CD4-positive, alpha-beta T cell treated with Interleukin-15 for 4 hours (primary cell): Measurements from ENCODE around the gene OR8G1.
"Not testable (repeated sequence)": the region's sequence is repeated elsewhere in the genome, so short reads cannot be mapped to it uniquely, and the experiment has no call there.

Experiments used
- DNase-seq: peaks from one replicate; pipeline ENCODE4 v3.0.0-alpha.2; 2020; ENCODE audit warnings: low spot score

OR8G1 gene, protein sequence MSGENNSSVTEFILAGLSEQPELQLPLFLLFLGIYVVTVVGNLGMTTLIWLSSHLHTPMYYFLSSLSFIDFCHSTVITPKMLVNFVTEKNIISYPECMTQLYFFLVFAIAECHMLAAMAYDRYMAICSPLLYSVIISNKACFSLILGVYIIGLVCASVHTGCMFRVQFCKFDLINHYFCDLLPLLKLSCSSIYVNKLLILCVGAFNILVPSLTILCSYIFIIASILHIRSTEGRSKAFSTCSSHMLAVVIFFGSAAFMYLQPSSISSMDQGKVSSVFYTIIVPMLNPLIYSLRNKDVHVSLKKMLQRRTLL

DNA sequence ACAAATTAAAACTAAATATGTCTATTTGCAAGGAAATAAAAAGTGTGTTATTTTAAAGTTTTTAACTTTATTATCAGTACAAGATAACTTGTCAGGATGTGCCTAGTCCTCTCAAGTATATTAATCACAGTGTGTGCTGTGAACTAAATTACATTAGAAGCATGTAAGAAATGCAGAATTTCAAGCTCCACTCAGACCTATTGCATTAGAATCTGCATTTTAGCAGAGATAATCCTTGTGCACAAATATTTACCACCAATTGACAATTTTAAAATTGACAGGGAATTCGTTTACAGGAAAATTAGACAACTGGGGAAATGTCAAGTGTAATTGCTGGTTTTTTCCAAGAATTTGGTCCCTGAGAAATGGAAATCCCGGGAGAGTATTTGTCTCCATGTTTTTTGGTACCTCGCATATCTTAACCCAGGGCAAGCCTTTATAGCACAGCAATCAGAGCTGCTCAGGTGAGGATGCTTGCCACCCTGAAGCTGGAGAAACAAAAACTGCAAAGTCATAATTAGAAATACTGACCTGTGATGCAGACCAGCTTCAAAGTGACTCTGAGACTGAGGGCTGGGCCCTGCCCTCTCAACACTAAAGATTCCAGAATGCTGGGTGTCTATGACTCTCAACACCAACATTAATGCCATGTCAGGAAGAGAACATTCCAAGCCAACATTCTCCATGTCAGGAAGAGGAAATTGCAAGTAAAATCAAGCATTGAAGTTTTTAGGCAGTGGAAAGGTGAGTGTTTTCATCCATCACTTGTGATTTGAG, at the start of gene OR8G1:
Gene OR8G1, plus strand, starts transcription at position 475 of the 777 bp plus-strand sequence. CDS start 8,581 bp downstream, outside the sequence.
- DNase-seq = no peak

DNA sequence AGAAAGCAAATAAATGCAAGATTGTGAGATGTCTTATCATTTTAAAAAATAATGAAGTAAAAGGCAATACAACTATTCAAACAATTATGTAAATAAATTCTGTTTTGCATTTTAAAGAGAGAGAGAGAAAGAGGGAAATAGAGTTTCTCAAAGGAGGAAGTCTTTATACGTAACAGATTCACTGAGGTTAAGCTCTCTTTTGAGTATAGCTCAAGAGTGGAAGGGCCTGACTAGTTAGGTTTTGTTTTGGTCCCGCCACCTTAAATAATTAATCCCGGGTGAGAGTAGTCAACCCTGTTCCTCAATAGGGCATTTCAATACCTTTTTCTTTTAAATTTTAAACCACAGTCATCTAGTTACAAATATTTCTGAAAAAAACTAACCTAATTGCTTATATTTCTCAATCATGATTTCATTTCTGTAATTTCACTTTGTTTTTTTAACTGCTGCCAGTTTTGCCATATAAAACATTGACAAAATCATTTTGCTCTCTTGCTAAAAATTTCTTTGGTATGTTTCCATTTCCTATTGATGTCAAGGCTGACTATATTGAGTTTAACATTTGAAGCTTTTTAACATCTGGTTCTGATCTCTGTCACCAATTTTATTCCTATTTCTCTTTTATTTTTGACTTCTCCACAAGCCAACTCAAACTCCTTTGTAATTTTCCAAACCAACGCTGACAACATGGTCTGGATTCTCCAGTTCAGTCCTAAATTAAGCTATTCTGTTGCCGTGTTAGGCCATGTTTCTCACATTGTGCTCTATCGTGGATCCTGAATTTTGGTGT, 47.5 kb upstream of the OR8G1 start:
- no peak for DNase-seq

DNA sequence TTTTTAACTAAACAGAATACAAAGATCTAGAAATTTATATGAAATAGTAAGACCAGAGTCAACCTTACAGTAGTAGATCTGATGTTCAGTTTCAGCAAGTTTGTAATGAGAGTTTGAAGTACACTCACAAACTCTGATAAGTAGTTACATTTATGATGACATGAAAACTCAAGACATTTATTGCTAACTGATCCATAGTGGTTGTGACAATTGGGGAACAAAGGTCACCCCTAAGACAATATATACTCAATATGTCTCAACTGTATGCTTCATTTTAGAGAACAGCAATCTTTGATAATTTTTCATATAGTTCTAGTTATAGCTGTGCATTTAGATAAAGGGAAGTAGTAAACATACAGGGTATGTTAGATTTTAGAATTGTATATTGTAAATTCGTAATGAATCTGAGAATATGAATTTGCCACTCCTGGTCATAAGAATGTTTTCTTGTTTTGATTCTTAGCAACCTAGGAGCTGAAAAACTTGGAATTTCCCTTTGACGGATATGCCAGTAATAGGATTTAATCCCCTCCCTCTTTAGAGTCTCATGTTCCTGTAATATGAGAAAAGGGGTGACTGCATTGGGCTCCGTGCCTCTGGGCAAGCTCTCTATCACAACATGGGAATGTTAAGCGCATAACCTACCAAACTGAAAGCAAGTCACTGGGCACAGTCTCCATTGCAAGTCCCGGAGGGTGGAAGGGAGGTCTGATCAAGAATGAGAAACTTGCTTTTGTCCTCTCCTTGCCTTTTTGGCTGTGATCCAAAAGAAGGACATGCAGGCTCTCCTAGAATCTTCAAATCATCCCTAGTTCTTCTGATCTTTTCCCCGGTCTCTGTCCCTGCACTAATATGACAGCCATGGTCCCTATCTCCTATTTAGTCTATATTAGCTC, 46.4 kb upstream of the OR8G1 start:
- no peak for DNase-seq

DNA sequence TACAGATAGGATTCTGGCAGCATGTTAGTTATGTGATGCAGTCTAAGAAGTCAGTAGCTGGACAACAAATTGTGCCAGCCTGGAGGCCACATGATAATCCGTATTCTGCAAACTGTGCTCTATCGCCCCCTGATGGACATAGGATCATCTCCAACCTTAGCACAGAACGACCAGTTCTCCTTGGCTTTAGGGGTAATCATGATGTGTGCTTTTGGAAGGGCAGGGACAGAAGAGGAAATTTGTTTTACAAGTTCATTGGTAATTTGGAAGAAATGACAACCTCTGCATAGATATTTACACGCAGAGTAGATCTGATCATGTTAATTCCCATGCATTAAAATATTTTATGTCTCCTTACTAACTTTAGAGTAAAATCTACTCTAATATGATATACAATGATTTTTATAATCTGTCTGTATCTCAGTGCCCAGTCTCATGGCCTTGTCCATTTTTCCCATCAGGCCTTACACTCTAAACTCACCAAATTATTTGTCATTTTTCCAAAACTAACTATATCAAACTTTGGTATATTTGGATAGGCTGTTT, 45.6 kb upstream of the OR8G1 start:
- peak; percentile 37 for DNase-seq

DNA sequence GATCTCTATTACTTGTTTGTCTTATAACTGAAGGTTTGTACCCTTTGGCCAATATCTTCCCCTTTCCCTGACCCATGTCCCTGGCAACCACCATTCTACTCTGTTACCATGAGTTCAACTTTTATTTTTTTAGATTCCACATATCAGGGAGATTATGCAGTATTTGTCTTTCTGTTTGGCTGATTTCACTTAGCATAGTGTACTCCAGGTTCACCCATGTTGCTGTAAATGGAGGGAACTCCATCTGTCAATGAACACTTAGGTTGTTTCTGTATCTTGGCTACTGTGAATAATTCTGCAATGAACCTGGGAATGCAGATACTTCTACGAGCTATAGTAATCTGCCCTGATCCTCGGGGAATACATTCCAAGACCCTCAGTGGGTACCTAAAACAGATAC, 42.9 kb upstream of the OR8G1 start:
- DNase-seq = no peak

DNA sequence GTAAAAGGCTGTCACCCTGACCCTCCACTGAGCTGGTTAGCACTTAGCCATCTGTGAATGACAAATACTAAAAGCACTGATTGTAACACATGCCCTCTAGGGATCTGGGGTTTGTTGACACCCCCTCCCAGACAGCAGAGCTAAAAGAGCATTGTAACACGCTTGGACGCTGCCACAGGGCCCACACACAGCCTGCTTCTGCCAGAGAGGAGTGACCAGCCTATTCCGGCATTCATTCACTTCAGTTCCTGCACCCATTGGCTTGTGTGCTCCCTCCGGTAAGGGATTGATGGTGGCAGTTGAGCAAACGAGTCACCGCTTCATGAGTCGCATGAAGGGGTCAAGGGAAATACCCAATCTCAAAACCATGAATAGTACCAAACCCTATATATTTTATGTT, 42.0 kb upstream of the OR8G1 start:
- DNase-seq = no peak

DNA sequence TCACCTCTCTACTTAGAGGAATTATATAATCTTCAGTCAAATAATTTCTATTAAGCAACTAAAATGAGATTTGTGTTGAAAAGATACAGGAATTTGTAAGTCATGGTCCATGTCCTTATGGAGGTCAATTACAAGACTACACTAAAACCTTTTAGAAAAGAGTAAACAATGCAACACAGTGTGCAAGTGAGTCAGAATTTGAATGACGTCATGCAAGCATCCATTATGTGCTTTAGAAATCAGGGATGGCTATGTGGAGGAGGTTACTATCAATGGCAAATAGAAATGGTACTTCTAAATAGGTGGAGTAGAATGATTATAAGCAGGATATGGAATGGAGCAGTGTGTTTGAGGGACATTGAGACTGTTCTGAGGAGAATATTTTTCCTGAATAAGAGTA, 41.2 kb upstream of the OR8G1 start:
- DNase-seq = no peak

DNA sequence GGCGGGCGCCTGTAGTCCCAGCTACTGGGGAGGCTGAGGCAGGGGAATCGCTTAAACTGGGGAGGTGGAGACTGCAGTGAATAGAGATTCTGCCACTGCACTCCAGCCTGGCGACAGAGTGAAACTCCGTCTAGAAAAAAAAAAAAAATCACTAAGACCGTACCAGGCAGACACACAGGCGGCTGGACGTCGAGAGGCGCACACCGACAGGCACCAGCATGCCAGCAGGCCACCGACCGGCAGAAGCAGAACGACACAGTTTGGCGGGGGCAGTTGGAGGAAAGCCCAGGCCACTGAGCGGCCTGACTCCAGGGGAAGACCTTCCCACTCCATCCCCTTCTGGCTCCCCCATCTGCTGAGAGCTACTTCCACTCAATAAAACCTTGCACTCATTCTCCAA, 40.2 kb upstream of the OR8G1 start:
- DNase-seq = no peak

DNA sequence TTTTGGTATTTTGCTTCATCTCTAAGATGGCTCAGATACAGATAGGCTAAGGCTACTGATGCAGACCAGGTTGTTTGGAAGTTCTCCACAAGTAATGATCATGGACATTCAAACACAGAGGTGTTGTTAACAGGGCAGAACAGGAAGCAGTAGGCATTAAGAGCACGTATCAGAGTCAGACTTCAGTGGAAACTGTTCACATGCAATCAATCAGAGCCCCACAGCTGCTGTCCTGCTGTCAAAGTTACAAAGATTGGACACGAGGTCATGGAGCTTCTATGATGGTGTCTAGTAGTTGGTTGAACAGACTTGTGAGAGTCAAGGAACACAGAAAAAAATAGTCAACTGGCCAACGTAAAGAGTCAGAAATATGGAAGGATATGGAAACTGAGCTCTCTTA, 37.9 kb upstream of the OR8G1 start:
- DNase-seq = no peak

DNA sequence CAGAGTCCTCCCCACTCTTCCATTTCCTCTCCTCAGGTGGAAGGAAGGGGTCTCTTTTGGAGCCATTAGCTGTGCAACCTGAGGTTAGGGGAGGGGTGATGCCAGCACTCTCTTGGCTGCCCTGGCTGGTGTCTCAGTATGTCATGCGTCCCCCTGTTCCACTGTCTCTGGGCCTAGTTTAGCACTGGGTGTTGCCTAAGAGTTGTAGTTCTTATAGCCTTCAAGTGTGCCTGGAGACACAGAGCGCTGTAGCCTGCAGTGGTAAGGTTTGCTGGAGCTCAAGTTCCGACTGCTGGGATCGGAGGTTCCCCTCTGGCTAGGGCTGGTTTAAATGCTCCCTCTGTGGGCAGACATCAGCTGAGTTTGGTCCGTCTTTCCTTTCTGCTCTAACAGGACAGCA, 36.9 kb upstream of the OR8G1 start:
- no peak for DNase-seq

DNA sequence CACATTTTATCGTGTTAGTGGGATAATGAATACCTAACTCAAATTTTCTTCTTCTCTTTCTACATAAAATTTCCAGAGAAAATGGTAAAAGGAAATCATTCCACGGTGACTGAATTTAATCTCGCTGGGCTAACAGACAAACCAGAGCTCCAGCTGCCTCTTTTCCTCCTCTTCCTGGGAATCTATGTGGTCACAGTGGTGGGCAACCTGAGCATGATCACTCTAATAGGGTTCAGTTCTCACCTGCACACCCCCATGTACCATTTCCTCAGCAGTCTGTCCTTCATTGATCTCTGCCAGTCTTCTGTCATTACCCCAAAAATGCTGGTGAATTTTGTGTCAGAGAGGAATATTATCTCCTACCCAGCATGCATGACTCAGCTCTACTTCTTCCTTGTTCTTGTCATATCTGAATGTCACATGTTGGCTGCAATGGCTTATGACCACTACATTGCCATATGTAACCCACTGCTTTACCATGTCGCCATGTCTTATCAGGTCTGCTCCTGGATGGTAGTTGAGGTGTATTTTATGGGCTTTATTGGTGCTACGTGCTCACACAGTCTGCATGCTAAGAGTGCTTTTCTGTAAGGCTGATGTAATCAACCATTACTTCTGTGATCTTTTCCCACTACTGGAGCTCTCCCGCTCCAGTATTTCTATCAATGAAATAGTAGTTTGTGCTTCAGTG, 33.6 kb upstream of the OR8G1 start:
- no peak for DNase-seq

DNA sequence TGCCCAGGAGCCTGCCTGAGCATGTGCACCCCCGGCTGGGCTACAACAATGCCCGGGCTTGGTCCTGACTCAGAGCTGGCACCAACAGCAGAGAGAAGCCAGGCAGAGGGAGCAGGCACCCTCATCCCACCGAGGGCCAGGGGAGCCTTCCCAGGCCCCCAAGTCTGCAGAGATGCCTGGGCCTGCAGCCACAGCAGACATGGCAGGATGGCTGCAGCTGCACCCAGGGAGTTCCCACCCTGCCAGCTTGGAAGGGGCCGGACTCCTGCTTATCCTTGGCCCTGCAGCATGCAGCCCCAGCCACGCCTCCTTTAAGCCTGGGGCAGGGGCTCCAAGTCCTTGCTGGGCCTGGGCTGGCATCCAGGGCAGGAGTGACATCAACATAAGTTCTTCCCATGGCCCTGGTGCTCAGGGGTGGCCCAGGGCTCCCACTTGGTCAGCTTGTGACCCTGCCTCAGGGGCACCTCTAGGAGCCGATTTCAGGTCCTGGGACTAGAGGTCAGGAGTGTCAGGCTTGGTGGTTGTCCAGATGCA, 31.0 kb upstream of the OR8G1 start:
- no peak for DNase-seq

DNA sequence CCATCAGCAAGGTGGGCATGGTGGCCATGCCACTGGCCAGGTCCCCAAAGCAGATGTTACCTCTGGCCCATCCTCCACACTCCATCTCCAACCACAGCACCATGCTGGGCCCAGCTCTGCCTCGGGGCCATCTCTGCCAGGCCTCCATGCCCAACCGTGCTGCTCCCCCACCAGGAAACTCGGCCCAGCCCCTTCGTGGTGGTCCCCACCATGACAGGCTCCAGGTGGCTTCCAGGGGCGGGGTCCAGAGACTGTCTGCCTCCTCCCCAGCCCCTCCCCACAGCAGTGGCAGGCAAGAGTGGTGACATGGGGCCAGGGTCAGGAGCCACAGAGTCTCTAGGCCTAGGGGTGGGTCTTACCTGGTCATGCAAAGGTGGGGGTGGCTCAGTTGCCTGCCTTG, 30.5 kb upstream of the OR8G1 start:
- DNase-seq = no peak

DNA sequence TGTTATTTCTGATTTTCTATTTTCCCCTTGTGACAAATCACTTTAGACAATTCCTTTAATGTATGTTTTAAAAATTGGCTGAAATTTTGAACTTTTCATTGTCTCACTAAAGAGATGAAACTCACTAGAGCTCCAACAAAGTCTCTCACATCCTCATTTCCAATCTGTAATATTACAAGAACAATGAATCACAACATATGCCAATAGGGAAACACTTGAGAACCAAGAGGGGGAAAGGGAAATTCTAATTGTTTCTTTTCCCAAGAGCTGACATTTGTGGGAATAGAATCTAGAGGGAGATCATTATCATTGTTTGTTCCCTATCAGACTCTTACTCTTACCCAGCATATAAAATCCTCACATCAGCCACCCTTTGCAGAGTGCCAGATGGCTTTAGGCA, 29.6 kb upstream of the OR8G1 start:
- no peak for DNase-seq

DNA sequence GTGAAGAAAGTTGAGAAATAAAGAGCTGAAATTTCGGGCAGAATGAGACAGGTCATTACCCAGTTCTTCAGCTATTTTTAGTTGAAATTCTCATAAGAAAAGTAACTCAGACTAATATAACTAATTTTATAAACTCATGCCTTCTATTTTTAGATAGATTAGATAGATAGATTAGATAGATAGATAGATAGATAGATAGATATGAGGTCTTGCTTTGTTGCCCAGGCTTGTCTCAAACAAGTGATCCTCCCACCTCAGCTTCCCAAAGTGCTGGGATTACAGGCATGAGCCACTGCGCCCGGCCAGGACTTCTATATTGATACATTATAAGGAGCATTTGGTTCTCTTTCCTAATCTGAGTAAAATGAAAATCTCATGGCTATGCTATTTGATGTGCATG, 26.9 kb upstream of the OR8G1 start:
- no peak for DNase-seq

DNA sequence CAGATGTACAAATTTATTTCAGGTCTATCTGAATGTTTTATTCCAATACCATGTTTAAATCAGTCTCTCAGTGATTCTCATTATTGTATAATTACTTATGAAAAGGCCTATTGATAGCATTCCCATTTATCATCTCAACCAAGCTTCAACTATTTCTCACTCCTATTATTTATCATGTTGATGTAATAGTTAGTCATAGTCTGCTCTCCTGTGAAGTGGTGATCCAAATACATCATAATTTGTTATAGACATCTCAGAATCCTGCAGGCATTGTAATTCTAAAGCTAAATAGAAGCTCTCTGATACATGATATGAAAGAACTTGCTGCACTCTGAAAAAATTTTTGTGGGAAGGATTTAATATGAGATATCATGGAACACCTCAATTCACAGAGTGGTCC, 21.8 kb upstream of the OR8G1 start:
- no peak for DNase-seq

DNA sequence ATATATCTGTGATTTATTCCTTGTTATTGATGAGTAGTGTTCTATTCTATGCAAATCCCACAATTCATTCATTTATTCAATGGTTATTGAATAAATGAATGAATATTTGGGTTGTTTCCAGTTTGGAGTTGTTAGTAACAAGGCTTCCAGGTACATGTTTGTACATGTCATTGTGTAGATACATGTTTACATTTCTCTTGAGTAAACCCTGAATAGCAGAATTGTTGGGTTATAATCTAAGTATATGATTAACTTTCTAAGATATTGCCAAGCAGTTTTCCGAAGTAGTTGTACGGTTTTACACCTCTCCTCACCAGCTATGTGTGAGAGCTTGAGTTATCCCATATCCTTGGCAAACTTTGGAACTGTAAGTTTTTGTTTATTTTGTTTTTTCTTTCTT, 18.5 kb upstream of the OR8G1 start:
- no peak for DNase-seq

DNA sequence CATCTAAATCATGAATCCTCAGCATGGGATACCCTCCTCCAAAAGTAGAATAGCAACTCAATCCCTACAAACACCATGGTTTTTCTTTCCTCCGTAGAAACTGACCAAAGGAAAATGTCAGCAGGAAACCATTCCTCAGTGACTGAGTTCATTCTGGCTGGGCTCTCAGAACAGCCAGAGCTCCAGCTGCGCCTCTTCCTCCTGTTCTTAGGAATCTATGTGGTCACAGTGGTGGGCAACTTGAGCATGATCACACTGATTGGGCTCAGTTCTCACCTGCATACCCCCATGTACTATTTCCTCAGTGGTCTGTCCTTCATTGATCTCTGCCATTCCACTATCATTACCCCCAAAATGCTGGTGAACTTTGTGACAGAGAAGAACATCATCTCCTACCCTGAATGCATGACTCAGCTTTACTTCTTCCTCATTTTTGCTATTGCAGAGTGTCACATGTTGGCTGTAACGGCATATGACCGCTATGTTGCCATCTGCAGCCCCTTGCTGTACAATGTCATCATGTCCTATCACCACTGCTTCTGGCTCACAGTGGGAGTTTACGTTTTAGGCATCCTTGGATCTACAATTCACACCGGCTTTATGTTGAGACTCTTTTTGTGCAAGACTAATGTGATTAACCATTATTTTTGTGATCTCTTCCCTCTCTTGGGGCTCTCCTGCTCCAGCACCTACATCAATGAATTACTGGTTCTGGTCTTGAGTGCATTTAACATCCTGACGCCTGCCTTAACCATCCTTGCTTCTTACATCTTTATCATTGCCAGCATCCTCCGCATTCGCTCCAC, 16.1 kb upstream of the OR8G1 start:
- not testable (repeated sequence) for DNase-seq

DNA sequence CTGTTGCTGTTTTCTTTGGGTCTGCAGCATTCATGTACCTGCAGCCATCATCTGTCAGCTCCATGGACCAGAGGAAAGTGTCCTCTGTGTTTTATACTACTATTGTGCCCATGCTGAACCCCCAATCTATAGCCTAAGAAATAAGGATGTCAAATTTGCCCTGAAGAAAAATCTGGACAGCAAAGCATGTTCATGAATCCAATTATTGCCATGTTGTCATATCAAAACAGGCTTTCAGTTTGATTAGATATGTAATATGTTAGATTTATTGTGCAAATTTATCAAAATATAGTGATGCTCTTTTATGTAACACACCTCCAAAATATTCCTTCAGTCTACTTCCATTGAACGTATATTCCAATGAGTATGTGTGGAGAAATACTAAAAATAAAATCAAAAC, 15.4 kb upstream of the OR8G1 start:
- DNase-seq = no peak

DNA sequence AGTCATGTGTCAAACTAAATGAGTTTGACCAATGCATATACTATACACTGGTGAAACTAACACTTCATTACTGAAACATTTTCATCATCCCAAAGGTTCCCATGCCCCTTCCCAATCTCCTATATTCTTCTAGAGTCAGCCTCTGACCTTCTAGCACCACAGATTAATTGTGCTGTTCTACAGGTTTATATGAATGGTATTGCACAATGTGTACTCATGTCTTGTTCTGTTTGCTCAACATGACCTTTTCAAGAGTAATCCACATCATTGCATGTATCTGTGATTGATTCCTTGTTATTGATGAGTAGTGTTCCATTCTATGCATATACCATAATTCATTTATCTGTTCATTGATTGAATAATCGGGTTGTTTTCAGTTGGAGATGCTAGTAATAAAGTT, 7.5 kb upstream of the OR8G1 start:
- DNase-seq = no peak
